Superior temporal gyrus (tissue), 1 donor: Measurements from ENCODE around the gene MLLT6.
A peak's percentile ranks its signal among the peaks of the same experiment; 100 is the strongest.

Experiments
- DNase-seq: peaks from one replicate; pipeline ENCODE4 v3.0.0-alpha.2; 2016; ENCODE audit errors: extremely low spot score

The MLLT6 gene

GRCh38 chr17:38704606-38705522 lies at the start of gene MLLT6:
Gene MLLT6 (plus strand): TSS chr17:38705273. CDS start chr17:38705633, 360 bp downstream.
- DNase-seq = peak; percentile 81

- DNase-seq = peak; percentile 90
Measured at GRCh38 chr17:38656959-38657823, 47.9 kb upstream of the MLLT6 start.

- DNase-seq = peak; percentile 48
Measured at GRCh38 chr17:38657824-38658740, 47.0 kb upstream of the MLLT6 start.

GRCh38 chr17:38658741-38659345 lies 46.2 kb upstream of the MLLT6 start:
- DNase-seq = peak; percentile 46

GRCh38 chr17:38659415-38659814 lies 45.7 kb upstream of the MLLT6 start:
- DNase-seq = no peak

- DNase-seq = peak; percentile 42
Measured at GRCh38 chr17:38660097-38661025, 44.7 kb upstream of the MLLT6 start.

GRCh38 chr17:38663125-38663751 lies 41.8 kb upstream of the MLLT6 start:
- DNase-seq = peak; percentile 79

GRCh38 chr17:38663964-38664644 lies 41.0 kb upstream of the MLLT6 start:
- DNase-seq = no peak

GRCh38 chr17:38667099-38667786 lies 37.8 kb upstream of the MLLT6 start:
- peak; percentile 90 for DNase-seq

GRCh38 chr17:38667787-38668122 lies 37.3 kb upstream of the MLLT6 start:
- DNase-seq = no peak

GRCh38 chr17:38669520-38669919 lies 35.6 kb upstream of the MLLT6 start:
- no peak for DNase-seq

- no peak for DNase-seq
Measured at GRCh38 chr17:38671939-38672720, 32.9 kb upstream of the MLLT6 start.

GRCh38 chr17:38672788-38673706 lies 32.0 kb upstream of the MLLT6 start:
- DNase-seq = peak; percentile 5

GRCh38 chr17:38673707-38674013 lies 31.4 kb upstream of the MLLT6 start:
- DNase-seq = peak; percentile 5

GRCh38 chr17:38674014-38674748 lies 30.9 kb upstream of the MLLT6 start:
- no peak for DNase-seq
